ENCODE data around the gene TXNDC16. TPM values are rescaled to one million over a fixed set of nuclear protein-coding genes. Genes with fewer than 3 reads are reported as not detected.

Gene TXNDC16
- total RNA-seq, 4 donors from 2014 or later, result 8.5 to 12.6 (median 9.9) TPM

GRCh38 chr14:52494444-52494843, 57.9 kb downstream of the TXNDC16 start:
- TF ChIP-seq CTCF (IDR thresholded peaks at IDR 0.05; ENCODE audit: low read depth), result no peak

DNA sequence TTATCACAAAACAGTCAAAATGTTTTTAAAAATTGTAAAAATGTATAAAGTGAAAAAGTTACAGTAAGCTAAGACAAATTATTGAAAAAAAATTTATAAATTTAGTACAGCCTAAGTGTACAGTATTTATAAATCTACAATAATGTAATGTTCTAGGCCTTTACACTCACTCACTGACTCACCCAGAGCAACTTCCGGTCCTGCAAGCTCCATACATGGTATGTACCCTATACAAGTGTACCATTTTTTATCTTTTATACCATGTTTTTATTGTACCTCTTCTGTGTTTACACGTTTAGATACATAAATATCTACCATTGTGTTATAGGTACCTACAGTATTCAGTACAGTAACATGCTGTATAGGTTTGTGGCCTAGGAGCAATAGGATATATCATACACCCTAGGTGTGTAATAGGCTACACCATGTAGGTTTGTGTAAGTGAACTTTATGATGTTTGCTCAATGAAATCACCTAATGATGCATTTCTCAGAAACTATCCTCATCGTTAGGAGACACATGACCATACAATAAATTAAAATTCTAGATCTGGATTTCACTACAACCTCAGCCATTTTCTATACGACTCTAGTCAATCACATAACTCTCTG, 66.8 kb downstream of the TXNDC16 start:
- TF ChIP-seq CTCF (IDR thresholded peaks at IDR 0.05; ENCODE audit: low read depth), result no peak

DNA sequence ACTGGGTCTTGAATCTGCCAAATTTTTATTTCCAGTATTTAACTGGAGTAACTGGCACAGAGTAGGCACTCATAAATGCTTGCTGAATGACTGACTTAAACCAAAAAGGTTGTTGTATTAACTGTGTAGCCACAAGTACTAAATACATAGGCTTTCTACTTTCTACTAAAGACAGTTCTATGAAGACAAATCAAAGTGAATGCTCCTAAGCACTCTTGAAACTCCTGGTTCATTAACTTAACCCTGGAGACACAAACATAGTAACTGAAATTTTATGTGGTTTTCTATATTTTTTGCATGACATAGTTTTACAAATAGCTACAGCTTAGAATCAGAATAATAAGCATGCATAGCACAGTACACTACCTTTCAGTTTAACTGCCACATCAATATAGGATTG, 70.4 kb downstream of the TXNDC16 start:
- TF ChIP-seq CTCF (IDR thresholded peaks at IDR 0.05; ENCODE audit: low read depth), result no peak

DNA sequence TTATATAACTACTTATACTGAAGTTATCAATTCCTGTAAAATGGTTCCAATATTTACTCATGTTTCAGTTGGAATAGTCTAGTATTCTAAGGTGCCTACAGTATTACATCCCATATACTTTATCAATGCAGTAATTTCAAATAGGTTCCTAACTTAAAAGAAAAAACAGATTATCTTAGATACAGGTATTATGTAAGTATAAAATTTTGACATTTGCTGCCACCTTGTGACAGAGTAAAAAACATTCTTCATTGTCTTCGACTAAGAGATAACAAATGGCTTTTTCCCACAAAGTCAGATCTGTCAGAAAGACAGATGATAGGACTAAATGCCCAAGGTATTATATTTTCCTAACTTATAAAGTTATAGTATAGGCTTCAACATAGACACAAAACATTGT, 78.7 kb downstream of the TXNDC16 start:
- no peak for TF ChIP-seq CTCF (IDR thresholded peaks at IDR 0.05; ENCODE audit: low read depth)

DNA sequence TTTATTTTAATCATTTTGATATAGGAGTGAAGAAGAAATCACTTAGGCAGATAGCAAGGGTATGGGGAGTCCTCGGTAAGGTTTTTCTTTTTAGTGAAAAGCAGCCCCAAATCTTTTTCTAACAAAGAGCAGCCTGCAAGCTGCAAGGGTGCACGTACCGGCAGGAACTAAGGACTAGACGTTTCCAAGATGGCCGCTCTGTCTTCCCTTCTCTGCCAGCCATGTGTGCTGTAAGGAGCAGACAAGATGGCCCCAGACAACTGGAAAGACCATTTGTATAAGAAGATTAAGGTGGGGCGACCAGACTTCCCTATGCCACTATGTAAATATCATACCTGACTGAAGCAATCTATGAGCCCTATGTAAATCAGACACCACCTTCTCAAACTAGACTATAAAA, 79.6 kb downstream of the TXNDC16 start:
- no peak for TF ChIP-seq CTCF (IDR thresholded peaks at IDR 0.05; ENCODE audit: low read depth)

DNA sequence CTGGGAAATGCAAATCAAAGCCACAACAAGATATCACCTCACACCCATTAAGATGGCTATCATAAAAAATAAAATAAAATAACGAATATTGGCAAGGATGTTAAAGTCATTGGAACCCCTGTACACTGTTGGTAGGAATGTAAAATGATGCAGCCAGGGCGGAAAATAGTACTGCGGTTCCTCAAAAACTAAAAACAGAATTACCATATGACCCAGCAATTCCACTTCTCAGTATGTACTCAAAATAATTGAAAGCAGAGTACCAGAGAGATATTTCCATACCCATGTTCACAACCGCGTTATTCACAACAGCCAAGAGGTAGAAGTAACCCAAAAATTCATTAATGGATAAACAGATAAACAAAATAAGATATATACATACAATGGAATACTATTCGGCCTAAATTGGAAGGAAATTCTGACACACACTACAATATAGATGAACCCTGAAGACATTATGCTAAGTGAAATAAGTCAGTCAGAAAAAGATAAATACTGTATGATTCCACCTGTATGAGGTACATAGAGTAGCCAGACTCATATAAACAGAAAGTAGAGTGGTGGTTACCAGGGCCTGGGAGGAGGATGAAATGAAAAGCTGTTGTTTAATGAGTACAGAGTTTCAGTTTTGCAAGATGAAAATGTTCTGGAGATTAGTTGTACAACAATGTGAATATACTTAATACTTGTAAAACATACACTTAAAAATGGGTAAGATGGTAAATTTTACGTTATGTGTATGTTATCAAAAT, 84.6 kb downstream of the TXNDC16 start:
- no peak for TF ChIP-seq CTCF (IDR thresholded peaks at IDR 0.05; ENCODE audit: low read depth)

DNA sequence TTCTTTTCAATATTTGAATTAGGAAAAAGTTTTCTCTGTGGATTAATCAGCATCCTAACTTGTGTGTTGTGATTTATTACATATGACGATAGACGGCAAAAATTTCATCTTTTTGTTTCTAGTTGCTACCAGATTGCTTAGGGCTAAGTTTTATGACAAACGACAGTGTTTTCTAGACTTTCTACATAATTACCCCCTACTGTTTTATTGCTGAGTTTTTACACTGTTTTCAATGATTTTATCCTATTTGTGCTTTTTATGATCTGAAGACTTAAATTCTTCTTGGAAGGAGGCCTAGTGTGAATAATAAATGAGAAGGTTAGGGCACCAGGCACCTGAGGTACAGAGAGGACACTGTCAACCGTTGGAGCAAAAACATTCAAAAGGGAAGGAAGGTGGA, 88.1 kb downstream of the TXNDC16 start:
- no peak for TF ChIP-seq CTCF (IDR thresholded peaks at IDR 0.05; ENCODE audit: low read depth)
